ENCODE data around the gene TAF13. TPM values are rescaled to one million over a fixed set of nuclear protein-coding genes. Genes with fewer than 3 reads are reported as not detected.

TAF13 gene
- total RNA-seq, 2 experiments from 2014 or later, result 18.5 to 19.0 TPM

DNA sequence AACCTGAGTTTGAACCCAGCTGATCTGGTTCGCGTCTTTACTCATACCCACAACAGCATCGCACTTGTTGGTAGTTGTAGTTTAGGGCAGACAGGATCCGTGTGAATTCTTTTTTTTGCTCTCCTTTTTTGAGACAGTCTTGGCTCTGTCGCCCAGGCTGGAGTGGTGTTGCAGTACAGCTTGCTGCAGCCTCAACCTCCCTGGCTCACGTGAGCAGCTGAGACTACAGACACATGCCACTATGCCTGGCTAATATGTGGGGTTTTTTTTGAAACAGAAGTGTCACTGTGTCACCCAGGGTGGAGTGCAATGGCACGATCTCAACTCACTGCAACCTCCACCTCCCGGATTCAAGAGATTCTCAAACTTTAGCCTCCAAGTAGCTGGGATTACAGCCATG lies 7.9 kb downstream of the TAF13 start:
- ChIA-PET POLR2A (interaction anchor here (1.0 kb wide), 1 partner anchor 32 kb away, joined by 3 read pairs; no protein-coding TSS in a partner anchor), CTCF (no interaction called here)
- no peak for ATAC-seq
- TF ChIP-seq, protein P1, sequence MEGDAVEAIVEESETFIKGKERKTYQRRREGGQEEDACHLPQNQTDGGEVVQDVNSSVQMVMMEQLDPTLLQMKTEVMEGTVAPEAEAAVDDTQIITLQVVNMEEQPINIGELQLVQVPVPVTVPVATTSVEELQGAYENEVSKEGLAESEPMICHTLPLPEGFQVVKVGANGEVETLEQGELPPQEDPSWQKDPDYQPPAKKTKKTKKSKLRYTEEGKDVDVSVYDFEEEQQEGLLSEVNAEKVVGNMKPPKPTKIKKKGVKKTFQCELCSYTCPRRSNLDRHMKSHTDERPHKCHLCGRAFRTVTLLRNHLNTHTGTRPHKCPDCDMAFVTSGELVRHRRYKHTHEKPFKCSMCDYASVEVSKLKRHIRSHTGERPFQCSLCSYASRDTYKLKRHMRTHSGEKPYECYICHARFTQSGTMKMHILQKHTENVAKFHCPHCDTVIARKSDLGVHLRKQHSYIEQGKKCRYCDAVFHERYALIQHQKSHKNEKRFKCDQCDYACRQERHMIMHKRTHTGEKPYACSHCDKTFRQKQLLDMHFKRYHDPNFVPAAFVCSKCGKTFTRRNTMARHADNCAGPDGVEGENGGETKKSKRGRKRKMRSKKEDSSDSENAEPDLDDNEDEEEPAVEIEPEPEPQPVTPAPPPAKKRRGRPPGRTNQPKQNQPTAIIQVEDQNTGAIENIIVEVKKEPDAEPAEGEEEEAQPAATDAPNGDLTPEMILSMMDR (IDR thresholded peaks at IDR 0.05), result no peak
- Mint-ChIP-seq H3K9me3 (no peaks in the 10 kb centered on the region), H3K4me1 (ENCODE audit: low read depth) (peaks cover 2% of the 10 kb centered on the region), H3K27ac (no peak overlapping the region), H3K36me3 (ENCODE audit: low read depth) (peaks cover 11% of the 10 kb centered on the region), H3K4me3 (no peak overlapping the region), H3K27me3 (no peaks in the 10 kb centered on the region)
- intact Hi-C loops (cut with micrococcal nuclease), result no loop called here
- DNase-seq, result no peak

DNA sequence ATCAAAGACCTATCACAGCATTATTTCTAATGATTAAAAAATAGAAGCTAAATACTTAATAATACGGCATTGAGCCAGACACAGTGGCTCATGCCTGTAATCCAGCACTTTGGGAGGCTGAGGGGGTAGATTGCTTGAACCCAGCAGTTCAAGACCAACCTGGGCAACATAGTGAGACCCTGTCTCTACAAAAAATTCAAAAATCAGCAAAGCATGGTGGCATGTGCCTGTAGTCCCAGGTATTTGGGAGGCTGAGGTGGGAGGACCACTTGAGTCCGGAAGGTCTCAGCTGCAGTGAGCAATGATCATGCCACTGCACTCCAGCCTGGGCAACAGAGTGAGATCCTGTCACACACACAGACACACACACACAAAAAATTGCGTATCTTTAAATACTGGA lies 10.7 kb downstream of the TAF13 start:
- Mint-ChIP-seq H3K4me3 (no peak overlapping the region), H3K27ac (no peak overlapping the region), H3K27me3 (no peaks in the 10 kb centered on the region), H3K4me1 (ENCODE audit: low read depth) (no peaks in the 10 kb centered on the region), H3K36me3 (ENCODE audit: low read depth) (peaks cover 13% of the 10 kb centered on the region), H3K9me3 (no peaks in the 10 kb centered on the region)
- ATAC-seq (no peak), DNase-seq (no peak)
- ChIA-PET CTCF (no interaction called here), POLR2A (interaction anchor here (1.1 kb wide), 1 partner anchor 23 kb away, joined by 4 read pairs; the partner anchor contains the start of gene WDR47)
- TF ChIP-seq, protein P1 (IDR thresholded peaks at IDR 0.05), result no peak
- intact Hi-C loops (cut with micrococcal nuclease), result no loop called here

DNA sequence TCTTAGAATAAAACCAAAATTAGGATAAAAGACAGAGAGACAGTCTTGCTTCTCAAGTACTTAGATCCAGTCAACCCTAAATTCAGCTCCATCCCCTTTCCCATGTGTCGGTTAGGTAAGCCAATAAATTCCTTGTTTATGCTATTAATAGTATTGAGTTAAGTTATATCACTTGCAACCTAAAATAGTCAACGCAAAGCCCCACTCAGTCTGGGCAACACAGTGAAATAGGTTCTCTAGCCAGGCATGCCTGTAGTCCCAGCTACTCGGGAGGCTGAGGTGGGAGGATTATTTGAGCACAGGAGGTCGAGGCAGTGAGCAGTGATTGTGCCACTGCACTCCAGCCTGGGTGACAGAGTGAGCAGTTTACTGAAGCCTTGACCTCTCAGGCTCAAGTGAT lies 14.6 kb downstream of the TAF13 start:
- Mint-ChIP-seq H3K4me1 (ENCODE audit: low read depth) (no peaks in the 10 kb centered on the region), H3K27me3 (no peaks in the 10 kb centered on the region), H3K36me3 (ENCODE audit: low read depth) (peaks cover 8% of the 10 kb centered on the region), H3K4me3 (no peak overlapping the region), H3K9me3 (no peaks in the 10 kb centered on the region), H3K27ac (no peak overlapping the region)
- TF ChIP-seq, protein P1 (IDR thresholded peaks at IDR 0.05), result no peak
- ATAC-seq (no peak), DNase-seq (no peak)
- ChIA-PET CTCF (no interaction called here), POLR2A (no interaction called here)
- intact Hi-C loops (cut with micrococcal nuclease), result no loop called here

DNA sequence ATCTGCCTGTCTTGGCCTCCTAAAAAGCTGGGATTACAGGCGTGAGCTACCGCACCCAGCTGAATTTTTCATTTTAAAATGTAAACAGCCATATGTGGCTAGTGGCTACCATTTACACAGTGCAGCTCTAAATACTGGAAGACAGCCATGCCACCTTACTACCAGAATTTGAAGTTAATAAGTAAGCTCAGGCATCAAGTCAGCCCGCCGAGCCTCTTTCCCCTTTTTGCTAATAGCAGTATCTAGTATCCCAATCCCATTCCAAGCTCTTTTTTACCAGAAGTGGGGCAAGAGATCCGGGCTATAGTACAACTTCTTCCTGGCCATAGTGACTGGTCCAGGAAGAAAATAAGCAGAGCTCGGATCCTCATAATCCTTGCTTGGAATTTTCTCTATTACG lies 15.1 kb downstream of the TAF13 start:
- Mint-ChIP-seq H3K36me3 (ENCODE audit: low read depth) (peaks cover 8% of the 10 kb centered on the region), H3K4me1 (ENCODE audit: low read depth) (no peaks in the 10 kb centered on the region), H3K4me3 (no peak overlapping the region), H3K27me3 (no peaks in the 10 kb centered on the region), H3K9me3 (no peaks in the 10 kb centered on the region), H3K27ac (no peak overlapping the region)
- intact Hi-C loops (cut with micrococcal nuclease), result no loop called here
- DNase-seq (no peak), ATAC-seq (no peak)
- TF ChIP-seq, protein P1 (IDR thresholded peaks at IDR 0.05), result no peak
- ChIA-PET POLR2A (no interaction called here), CTCF (no interaction called here)

DNA sequence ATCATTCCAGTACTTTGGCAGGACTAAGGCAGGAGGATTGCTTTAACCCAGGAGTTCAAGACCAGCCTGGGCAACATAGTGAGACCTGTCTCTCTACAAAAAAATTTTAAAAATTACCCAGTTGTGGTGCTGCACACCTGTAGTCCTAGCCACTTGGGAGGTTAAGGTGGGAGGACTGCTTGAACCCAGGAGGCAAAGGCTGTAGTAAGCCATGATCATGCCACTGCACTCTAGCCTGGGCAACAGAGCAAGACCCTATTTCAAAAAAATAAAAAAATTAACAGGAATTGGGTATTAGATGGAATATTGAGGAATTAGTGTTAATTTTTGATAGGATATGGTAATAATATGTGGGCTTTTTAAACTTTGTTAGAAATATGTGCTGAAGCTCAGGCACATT lies 16.8 kb downstream of the TAF13 start:
- no peak overlapping the region for H3K27ac Mint-ChIP-seq
- H3K27me3 Mint-ChIP-seq, result no peaks in the 10 kb centered on the region
- CTCF ChIA-PET, result no interaction called here
- H3K36me3 Mint-ChIP-seq (ENCODE audit: low read depth), result peaks cover 2% of the 10 kb centered on the region
- H3K4me1 Mint-ChIP-seq (ENCODE audit: low read depth), result no peaks in the 10 kb centered on the region
- POLR2A ChIA-PET, result no interaction called here
- ATAC-seq, result no peak
- DNase-seq, result no peak
- H3K4me3 Mint-ChIP-seq, result no peak overlapping the region
- no peaks in the 10 kb centered on the region for H3K9me3 Mint-ChIP-seq
- TF ChIP-seq, protein P1 (IDR thresholded peaks at IDR 0.05), result no peak
- intact Hi-C loops (cut with micrococcal nuclease), result no loop called here
